K562 (cell line): ENCODE results near the gene NTSR1.

Source experiments
- CBX3 ChIP-seq, 2 experiments: IDR thresholded peaks; 1 replicate in 1 of 2; 2 replicates in 1 of 2; pipeline ENCODE4 v1.6.1; 2012; ENCODE audit warnings: inconsistent platforms in 2 of 2, low read length in 2 of 2, borderline replicate concordance in 1 of 2, control low read depth in 1 of 2
- HINFP ChIP-seq: fragments of 450-650 bp; conservative IDR thresholded peaks from 2 replicates; pipeline ENCODE4 v1.6.1; 2016; ENCODE audit warnings: missing genetic modification characterization, low read depth, mild to moderate bottlenecking, control low read depth, missing compliant biosample characterization
- MAX ChIP-seq: sonication (generic); formaldehyde crosslinking; IDR thresholded peaks from 2 replicates; pipeline ENCODE4 v1.9.0; 2022; ENCODE audit warnings: mild to moderate bottlenecking, missing genetic modification reagents
- MED1 ChIP-seq: sonication (generic); formaldehyde crosslinking; IDR thresholded peaks from 2 replicates; pipeline ENCODE4 v1.8.1; 2023; ENCODE audit warnings: missing genetic modification reagents, borderline replicate concordance
- MEIS2 ChIP-seq: fragments of 450-650 bp; IDR thresholded peaks from 2 replicates; pipeline ENCODE4 v1.6.1; 2014; ENCODE audit warnings: mild to moderate bottlenecking; ENCODE audit not compliant: partially characterized antibody
- MNT ChIP-seq, 2 experiments: fragments of 450-650 bp; conservative IDR thresholded peaks; 2 replicates each; pipeline ENCODE4 v1.6.1; 2017; ENCODE audit warnings: mild to moderate bottlenecking in 2 of 2, moderate library complexity in 2 of 2
- NFE2L1 ChIP-seq: fragments of 450-650 bp; IDR thresholded peaks from 2 replicates; pipeline ENCODE4 v1.6.1; 2016; ENCODE audit warnings: missing genetic modification characterization, low read depth, mild to moderate bottlenecking, missing compliant biosample characterization, moderate library complexity, borderline replicate concordance
- NRF1 ChIP-seq, 2 experiments: fragments of 450-650 bp; IDR thresholded peaks in 1 of 2; conservative IDR thresholded peaks in 1 of 2; 2 replicates each; pipeline ENCODE4 v1.6.1; 2014; ENCODE audit warnings: mild to moderate bottlenecking in 2 of 2
- POLR2A ChIP-seq: fragments of 450-650 bp; conservative IDR thresholded peaks from 2 replicates; pipeline ENCODE4 v1.6.1; 2016
- RERE ChIP-seq: sonication (generic); formaldehyde crosslinking; IDR thresholded peaks from 2 replicates; pipeline ENCODE4 v1.8.0; 2023; ENCODE audit warnings: missing genetic modification reagents, mild to moderate bottlenecking, borderline replicate concordance
- ZNF146 ChIP-seq: IDR thresholded peaks from one replicate; pipeline ENCODE4 v1.6.1; 2018; ENCODE audit warnings: missing compliant biosample characterization; ENCODE audit not compliant: unreplicated experiment

GRCh38 chr20:62732842-62733525 is 24.3 kb downstream of the NTSR1 start:
- TF ChIP-seq MED1 (CRISPR knock-in tag) (no peak), MAX (CRISPR knock-in tag) (no peak), CBX3 (IDR thresholded peaks at IDR 0.05; ENCODE audit: borderline replicate concordance in 1 of 2, low read length in 2 of 2) (no peak), MEIS2 (no peak), NFE2L1 (tag) (no peak), POLR2A (no peak), ZNF146 (CRISPR knock-in tag) (no peak), RERE (CRISPR knock-in tag) (no peak), HINFP (tag) (no peak), MNT (conservative IDR thresholded peaks at IDR 0.05) (no peak), NRF1 (conservative IDR thresholded peaks at IDR 0.05 in 1 of 2, IDR thresholded peaks at IDR 0.05 in 1 of 2) (no peak)
